Activated gamma-delta T cell (primary cell): ENCODE measurements around the gene RAB3C.
"Not testable (repeated sequence)": the region's sequence is repeated elsewhere in the genome, so short reads cannot be mapped to it uniquely, and the experiment has no call there.

Experiments
- DNase-seq: peaks from one replicate; lab custom pipeline; 2025; lab: John Stamatoyannopoulos, UW
- total RNA-seq, 2 donors: gene quantifications; one replicate each; lab custom pipeline; 2026; lab: John Stamatoyannopoulos, UW

RAB3C gene, protein sequence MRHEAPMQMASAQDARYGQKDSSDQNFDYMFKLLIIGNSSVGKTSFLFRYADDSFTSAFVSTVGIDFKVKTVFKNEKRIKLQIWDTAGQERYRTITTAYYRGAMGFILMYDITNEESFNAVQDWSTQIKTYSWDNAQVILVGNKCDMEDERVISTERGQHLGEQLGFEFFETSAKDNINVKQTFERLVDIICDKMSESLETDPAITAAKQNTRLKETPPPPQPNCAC
- total RNA-seq, result 0 reads per million in 2 donors

DNA sequence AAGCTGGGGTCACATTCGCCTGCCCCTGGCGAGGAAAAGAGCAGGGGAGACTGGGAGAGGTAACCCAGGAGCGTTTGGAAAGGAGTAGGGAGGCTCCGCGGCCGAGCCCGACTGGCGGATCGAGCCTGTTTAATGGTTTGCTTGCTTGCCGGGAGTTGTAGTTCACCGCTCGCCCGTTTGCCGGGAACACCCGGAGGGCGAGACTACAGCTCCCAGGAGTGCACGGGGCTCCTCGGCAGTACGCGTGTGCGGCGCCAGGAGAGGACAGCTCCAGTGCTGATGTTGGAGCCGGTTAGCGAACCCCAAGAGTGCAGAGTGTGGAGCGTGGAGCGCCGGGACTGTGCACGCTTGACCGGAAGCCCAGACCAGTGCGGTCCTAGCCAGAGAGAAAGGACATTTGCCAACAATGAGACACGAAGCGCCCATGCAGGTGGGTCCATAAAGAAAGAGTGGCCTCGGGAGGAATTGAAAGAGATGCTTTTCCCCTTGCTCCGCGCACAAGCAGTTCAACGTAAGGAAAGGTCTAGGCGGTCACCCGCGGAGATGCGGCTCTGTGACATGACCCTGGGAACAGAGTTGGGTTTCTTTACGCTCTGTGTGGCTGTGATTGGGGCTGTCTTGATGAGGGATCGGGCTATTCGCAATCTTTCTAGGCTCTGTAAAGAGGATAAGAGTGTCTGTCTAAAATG, at the start of gene RAB3C:
Gene RAB3C, plus strand, starts transcription at position 273 of the 689 bp plus-strand sequence. Its CDS starts 134 bp downstream, at position 407.
- peak; percentile 6 for DNase-seq

DNA sequence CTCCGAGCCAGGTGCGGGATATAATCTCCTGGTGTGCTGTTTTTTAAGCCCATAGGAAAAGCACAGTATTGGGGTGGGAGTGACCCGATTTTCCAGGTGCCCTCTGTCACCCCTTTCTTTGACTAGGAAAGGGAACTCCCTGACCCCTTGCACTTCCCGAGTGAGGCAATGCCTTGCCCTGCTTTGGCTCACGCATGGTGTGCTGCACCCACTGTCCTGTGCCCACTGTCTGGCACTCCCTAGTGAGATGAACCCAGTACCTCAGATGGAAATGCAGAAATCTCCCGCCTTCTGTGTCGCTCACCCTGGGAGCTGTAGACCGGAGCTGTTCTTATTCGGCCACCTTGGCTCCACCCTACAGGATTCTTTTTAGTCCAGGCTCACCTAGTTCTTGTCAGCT, 40.9 kb upstream of the RAB3C start:
- DNase-seq, result not testable (repeated sequence)

DNA sequence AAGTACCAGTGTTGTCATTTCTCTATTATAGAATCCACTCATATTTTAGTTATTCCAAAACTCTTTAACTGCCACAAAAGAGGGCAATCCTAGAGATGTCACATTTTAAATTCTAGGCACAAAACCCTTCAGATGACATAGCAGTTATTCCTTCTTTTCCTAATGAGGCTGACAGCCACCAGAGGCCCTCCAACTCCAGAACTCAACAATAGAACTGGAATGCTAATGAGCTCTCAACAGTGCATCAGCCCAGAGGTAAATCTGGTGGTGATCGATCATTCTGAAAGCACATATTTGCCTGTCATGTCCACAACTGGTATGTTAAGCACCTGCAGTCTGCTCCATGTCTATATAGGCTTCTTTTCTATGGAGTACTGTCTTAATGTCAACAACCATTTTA, 40.2 kb upstream of the RAB3C start:
- DNase-seq, result no peak

DNA sequence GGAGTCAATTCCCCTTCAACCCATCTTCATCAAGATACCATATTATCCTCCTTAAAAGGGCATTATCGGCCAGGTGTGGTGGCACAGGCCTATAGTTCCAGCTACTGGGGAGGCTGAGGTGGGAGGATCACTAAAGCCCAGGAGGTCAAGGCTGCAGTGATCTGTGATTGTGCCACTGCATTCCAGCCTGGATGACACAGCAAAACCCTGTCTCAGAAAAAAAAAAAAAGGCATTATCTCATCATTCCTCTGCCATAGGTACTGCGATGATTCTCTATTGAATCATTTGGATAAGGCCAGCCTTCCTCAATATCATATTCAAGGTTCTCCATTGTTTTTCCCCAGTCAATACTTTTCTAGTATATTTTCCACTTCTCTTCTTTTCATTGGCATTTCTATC, 39.2 kb upstream of the RAB3C start:
- no peak for DNase-seq

DNA sequence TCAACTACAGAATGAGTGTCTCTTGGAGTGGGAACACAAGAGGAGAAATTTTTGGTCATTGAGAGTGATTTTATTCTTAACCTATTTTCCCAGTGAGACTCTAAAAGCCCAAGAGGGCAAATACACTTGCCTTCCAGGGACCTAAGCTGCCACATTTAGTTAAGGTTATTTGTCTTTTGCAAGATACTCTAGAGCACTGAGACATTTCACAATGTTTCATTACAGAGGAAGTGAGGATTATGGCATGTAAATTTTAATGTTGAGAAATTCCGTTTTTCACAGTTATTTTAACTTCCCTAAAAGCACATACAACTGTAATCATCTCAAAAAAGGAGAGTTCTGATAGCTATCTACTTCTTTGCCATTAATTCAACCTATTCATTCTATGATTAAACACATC, 38.7 kb upstream of the RAB3C start:
- no peak for DNase-seq

DNA sequence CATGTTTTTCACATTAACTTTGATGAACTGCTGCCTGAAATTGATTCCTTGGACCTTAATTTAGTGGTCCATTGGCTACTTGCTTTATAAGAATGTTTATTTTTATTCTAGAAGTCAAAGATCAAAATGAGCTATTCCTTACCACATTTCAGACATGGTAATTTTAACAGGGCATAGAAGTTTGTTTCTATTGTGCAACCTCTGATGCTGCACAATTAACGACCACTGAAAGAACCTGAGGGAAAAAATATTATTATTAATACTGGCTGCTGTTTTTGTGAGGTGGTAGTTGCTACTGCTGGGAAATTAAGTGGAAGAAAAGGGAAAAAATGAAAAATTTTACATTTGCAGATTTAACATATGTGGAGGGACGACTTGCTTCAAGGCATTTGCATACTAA, 37.9 kb upstream of the RAB3C start:
- DNase-seq, result no peak

DNA sequence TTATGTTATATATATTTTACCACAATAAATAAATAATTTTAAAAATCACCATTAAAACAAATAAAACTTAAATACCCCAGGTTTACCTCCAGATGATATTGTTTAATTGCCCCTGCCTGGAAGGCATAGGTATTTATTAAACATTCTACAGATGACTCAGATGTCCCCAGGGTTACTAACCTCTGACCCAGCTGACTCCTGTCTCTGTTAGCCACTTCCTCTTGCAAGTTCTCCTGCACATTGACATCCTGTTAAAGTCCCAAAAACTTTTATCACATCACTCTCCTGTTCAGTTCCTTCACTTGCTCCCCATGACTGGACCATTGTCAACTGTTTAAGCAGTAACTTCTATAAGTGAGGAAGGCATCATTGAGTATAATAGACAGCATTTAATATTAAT, 37.0 kb upstream of the RAB3C start:
- no peak for DNase-seq

DNA sequence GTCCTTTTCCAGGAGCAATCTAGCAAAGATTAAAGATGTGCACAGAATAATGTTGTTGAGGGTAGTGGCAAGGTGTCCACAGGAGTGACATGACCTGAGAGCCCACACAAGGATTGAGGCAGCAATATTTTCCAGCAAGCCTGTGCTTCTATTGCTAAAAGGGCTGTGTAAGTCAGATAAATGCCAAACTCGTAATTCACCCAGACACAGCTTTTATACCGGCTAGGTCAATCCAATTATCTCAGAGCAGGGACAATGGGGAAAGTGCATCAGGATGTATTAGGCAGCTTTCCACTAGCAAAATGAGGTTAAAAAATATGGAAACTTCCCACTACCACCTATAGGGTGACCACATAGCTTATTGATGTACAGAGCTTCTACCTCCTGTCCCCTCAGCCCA, 34.8 kb upstream of the RAB3C start:
- no peak for DNase-seq

DNA sequence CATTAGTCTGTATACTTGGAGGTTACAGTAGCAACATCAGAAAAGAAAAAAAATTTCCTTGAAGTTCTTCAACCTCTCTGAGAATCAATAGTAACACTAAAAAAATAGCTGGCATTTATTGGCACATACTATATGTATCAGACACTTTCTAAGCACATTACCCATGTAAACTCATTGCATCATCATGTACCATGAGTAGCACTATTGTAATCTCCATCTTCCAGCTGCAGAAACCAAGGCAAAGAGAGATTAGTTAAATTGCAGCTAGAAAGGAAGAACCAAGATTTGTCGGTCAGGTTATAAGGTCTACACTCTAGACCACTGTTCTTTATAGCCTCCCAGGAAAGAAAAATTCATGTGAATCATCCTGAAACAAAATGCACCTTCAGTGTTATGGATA, 31.4 kb upstream of the RAB3C start:
- no peak for DNase-seq

DNA sequence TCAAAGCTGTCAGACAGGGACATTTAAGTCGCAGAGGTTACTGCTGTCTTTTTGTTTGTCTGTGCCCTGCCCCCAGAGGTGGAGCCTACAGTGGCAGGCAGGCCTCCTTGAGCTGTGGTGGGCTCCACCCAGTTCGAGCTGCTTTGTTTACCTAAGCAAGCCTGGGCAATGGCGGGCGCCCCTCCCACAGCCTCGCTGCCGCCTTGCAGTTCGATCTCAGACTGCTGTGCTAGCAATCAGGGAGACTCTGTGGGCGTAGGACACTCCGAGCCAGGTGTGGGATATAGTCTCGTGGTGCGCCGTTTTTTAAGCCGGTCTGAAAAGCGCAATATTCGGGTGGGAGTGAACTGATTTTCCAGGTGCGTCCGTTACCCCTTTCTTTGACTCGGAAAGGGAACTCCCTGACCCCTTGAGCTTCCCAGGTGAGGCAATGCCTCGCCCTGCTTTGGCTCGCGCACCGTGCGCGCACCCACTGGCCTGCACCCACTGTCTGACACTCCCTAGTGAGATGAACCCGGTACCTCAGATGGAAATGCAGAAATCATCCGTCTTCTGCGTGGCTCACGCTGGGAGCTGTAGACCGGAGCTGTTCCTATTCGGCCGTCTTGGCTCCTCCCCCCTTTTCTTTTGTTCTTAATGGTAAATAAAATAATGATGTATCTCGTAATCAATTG, 25.1 kb upstream of the RAB3C start:
- not testable (repeated sequence) for DNase-seq

DNA sequence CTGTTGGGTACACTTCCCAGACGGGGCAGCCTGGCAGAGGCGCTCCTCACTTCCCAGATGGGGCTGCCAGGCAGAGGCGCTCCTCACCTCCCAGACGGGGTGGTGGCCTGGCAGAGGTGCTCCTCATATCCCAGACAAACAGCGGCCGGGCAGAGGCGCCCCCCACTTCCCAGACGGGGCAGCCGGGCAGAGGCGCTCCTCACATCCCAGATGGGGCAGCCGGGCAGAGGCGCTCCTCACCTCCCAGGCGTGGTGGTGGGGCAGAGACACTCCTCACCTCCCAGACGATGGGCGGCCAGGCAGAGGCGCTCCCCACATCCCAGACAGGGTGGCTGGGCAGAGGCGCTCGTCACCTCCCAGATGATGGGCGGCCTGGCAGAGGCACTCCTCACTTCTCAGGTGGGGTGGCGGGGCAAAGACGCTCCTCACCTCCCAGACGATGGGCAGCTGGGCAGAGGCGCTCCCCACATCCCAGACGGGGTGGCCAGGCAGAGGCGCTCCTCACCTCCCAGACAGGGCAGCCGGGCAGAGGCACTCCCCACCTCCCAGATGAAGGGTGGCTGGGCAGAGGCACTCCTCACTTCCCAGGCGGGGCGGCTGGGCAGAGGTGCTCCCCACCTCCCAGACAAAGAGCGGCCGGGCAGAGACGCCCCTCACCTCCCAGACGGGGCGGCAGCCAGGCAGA, 19.7 kb upstream of the RAB3C start:
- not testable (repeated sequence) for DNase-seq

DNA sequence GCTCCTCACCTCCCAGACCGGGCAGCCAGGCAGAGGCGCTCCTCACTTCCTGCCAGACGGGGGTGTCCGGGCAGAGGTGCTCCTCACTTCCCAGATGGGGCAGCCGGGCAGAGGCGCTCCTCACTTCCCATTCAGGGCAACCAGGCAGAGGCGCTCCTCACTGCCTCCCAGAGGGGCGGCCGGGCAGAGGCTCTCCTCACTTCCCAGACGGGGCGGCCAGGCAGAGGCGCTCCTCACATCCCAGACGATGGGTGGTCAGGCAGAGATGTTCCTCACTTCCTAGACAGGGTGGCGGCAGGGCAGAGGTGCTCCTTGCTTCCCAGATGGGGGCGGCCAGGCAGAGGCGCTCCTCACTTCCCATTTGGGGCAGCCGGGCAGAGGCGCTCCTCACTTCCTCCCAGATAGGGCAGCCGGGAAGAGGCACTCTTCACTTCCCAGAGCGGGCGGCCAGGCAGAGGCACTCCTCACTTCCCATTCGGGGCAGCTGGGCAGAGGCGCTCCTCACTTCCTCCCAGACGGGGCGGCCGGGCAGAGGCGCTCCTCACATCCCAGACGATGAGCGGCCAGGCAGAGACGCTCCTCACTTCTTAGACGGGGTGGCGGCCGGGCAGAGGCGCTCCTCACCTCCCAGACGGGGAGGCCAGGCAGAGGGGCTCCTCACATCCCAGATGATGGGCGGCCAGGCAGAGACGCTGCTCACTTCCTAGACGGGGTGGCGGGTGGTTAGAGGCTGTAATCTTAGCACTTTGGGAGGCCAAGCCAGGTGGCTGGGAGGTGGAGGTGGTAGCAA, 18.6 kb upstream of the RAB3C start:
- DNase-seq, result not testable (repeated sequence)

DNA sequence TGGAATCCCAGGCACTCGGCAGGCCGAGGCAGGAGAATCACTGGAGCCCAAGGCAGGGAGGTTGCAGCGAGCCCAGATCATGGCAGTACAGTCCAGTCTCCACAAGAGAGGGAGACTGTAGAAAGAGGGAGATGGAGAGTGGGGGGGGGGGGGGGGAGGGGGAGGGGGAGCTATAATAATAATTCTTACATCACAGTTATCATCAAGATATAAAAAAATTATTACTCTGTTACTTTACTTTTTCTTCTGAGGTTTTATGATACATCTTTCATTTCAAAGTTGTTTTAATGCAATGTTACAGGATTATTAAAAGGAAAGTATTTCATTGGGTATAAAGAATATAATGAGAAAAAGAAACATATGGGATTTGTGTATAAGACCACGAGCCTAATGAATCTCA, 17.8 kb upstream of the RAB3C start:
- DNase-seq, result no peak

DNA sequence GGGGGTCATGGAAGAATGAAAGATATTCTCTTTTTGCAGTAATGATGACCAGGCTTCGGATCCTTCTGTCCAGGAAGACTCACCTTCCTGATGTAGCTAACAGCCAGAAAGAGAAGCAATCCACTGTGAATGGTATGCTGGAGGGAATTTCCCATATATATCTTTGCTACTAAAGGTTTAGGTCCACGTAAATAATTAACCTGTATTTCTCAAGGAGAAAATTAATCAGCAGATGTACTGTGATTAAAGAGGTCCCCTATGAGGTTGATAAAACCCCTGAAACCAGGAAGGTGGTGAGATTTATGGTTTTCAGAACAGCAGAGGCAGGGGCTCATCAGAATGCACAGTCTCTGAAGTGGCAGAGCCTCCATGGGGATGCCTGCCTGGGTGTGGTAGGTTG, 11.4 kb upstream of the RAB3C start:
- DNase-seq, result no peak

DNA sequence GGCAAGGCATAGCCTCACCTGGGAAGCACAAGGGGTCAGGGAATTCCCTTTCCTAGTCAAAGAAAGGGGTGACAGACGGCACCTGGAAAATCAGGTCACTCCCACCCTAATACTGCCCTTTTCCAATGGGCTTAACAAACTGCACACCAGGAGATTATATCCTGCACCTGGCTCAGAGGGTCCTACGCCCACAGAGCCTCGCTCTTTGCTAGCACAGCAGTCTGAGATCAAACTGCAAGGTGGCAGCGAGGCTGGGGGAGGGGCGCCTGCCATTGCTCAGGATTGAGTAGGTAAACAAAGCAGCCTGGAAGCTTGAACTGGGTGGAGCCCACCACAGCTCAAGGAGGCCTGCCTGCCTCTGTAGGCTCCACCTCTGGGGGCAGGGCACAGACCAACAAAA, 9.9 kb upstream of the RAB3C start:
- DNase-seq, result not testable (repeated sequence)

DNA sequence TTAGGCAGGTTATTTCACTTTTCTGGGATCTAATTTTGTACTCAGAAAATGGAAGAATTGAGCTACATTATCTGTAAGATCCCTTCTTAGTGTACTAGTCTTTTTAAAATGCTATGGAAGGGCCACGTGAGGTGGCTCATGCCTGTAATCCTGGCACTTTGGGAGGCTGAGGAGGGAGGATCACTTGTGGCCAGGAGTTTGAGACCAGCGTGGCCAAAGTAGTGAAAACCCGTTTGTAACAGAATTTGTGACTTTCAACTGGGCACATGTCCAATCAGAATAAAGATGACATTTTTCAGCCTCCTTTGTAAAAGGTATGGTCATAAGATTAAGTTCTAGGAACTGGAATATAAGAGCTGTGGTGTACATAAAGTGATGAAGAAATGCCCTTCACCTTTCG, 3.1 kb upstream of the RAB3C start:
- no peak for DNase-seq

DNA sequence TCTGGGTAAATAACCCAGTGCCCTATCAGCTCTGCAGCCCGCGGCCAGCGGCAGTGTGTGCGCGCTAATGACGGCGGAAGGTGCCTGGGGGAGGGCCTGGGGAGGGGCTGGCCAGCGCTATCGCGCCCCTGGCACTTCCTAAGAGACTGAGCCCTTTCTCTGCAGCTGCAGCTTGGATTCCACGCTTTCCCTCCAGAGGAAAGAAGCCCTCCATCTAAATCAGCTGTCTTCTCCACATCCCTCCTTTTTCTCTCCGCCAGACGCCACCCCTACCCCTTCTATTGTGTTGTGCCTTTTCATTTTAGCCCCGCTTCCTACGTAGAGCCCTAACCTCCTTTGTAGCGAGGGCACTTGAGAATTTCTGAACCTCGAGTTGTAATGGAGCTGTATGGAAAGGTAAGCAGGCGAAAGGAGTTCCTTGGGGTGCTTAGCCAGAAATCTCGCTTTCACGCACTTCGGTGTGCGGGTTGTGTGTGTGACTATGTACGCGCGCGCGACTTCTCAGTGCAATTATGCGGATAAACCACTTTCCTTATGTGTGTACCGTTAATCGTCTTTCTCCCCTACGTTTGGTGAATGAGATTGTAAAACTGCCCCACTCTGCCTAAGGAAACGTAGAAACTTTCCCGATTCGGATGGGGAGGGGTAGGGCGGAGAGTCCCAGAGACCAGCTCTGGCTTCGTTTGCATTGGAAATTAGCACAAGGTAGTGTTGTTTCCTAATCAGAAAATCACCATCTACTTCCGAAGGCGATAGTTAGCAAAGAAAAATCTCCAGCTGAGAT, 664 bp upstream of the RAB3C start:
- DNase-seq, result peak; percentile 3

DNA sequence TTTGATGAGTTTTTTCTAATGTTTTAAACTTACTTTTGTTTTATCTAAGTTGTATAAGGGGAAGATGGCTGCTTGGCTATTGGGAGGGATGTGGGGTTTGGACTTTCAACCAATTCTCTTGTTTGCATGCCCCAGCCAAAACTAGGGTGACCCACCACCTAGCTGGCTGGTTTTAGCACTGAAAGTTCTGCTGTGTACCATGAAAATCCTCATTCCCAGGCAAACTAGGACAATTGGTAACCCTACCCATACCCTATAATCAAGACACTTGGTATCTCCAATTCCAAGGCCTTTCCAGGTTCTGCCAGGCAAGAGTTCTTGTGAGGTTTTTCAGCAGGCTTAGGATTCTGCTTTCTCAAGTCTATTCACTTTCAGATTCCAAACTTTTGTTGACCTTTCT, 13.1 kb downstream of the RAB3C start:
- no peak for DNase-seq

DNA sequence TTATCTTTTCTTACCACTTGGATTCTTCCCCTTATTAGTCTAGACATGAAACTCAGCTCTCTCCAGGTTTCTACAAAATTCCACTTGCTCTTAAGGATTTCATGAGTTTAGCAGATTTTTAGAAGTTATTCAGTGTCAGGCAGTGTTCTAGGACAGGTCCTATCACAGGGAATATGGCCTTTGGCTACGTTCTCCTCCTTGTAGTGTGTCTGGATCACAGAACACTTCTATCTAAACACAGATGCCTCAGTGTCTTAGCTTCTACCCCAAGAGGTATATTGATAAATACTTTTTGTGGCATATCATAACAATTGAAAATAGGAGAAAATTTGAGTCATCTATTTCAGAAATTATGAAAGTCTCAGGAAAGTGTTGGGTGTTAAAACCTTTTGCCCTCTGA, 15.6 kb downstream of the RAB3C start:
- DNase-seq, result no peak

DNA sequence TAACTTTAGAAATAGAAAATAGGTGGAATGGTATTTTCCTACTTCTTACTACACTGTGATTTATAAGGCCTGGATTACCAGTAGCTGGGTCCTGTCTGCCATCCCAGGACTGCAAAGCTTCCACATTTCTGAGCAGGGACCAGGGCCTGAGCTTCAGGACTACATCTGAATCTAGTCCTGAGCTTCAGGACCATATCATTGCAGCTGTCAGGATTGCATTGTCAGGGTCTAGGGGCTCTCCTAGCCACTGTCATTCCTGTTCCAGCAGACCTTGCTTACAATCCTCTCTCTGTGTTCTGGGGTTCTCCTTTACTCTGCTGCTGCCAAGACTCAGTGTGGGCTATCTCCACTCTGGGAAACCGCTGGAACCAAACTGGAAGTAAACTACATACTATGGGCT, 16.3 kb downstream of the RAB3C start:
- DNase-seq, result no peak

DNA sequence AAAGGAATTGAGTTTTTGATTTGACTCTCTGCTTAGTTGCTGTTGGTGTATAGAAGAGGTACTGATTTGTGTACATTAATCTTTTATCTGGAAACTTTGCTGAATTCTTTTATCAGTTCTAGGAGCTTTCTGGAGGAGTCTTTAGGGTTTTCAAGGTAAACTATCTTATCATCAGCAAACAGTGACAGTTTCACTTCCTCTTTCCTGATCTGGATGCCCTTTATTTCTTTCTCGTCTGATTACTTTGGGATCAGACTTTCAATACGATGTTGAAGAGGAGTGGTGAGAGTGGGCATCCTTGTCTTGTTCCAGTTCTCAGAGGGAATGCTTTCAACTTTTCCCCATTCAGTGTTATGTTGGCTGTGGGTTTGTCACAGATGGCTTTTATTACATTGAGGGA, 17.7 kb downstream of the RAB3C start:
- not testable (repeated sequence) for DNase-seq
